ENCODE measurements around the gene SH3RF1. TPM values are rescaled to one million over a fixed set of nuclear protein-coding genes. Genes with fewer than 3 reads are reported as not detected.

The SH3RF1 gene
- 14.9 and 15.3 TPM in 2 replicates for total RNA-seq (2021)
- long read RNA-seq, full-length matches to known transcripts, result 12 of 55 reads
- long read RNA-seq, partial matches to known transcripts, result 32 of 55 reads
- long read RNA-seq, other reads (novel, unspliced or antisense), result 11 of 55 reads

DNA sequence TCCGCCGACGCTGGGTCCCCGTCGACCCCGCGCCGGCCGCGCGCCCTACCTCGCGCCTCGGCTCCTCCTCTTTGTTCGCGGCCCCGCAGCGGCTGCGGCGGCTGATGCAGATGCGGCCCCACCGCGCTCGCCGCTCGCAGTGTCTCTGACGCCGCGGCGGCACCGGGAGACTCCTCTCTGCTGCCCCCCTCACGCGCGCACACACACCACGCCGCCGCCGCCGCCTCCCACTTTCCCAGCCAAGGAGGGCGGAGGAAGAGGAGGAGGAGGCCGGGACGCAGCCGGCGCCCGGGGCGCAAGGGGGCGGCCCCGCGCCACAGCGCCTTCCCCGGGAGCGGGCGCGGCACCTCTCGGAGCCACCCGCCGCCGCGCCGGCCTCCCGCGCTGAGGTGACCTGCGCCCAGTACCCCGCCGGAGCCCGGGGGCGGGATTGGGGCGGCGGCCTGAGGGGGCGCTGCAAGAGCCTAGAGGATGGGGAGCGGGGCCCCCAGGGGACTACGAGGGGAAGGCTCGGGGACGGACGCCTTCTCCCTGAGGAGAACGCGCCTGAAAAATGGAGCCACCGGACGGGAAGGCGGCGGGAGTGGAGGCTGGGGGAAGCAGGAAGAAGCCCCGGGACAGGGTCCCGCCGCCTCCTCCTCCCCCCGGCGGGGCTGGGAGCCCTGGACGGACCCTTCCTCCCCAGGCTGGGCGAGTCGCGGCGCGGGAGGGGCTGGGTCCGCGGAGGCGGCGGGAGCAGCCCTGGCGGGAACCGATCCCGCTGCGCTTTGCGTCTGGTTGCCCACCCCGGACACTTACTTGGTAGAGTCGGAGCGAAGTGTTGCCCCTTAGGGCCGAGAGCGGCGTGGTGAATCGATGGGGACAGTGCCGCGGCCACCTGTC, at the start of gene SH3RF1:
Gene SH3RF1 (minus strand): TSS at position 147 of the 882 bp plus-strand sequence. CDS start 1,744 bp downstream, outside the sequence.
- H2BK5ac ChIP-seq (ENCODE audit: insufficient read length, low read length), result no peak within 1 kb of the TSS
- H4K8ac ChIP-seq (replicated peaks; ENCODE audit: insufficient read length, low read depth, low read length), result no peak within 1 kb of the TSS
- no peak within 1 kb of the TSS for H4K5ac ChIP-seq (ENCODE audit: insufficient read length, low read depth, low read length)
- no peak within 1 kb of the TSS; the same call in 1 of the 2 replicates for H2BK15ac ChIP-seq (ENCODE audit: low read depth, low read length)
- H3K27me3 Mint-ChIP-seq (ENCODE audit: low read depth), result peaks cover 7% of the 10 kb centered on the region; the same call in 1 of the 2 replicates
- no peak within 1 kb of the TSS for H3K56ac ChIP-seq (ENCODE audit: insufficient read length, low read depth, low read length)
- TF ChIP-seq, protein P1, sequence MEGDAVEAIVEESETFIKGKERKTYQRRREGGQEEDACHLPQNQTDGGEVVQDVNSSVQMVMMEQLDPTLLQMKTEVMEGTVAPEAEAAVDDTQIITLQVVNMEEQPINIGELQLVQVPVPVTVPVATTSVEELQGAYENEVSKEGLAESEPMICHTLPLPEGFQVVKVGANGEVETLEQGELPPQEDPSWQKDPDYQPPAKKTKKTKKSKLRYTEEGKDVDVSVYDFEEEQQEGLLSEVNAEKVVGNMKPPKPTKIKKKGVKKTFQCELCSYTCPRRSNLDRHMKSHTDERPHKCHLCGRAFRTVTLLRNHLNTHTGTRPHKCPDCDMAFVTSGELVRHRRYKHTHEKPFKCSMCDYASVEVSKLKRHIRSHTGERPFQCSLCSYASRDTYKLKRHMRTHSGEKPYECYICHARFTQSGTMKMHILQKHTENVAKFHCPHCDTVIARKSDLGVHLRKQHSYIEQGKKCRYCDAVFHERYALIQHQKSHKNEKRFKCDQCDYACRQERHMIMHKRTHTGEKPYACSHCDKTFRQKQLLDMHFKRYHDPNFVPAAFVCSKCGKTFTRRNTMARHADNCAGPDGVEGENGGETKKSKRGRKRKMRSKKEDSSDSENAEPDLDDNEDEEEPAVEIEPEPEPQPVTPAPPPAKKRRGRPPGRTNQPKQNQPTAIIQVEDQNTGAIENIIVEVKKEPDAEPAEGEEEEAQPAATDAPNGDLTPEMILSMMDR (conservative IDR thresholded peaks at IDR 0.05), result peak; percentile 59
- no peaks in the 10 kb centered on the region for H3K27me3 ChIP-seq (ENCODE audit: insufficient read depth, low read length)
- H3K9me3 Mint-ChIP-seq, result no peaks in the 10 kb centered on the region
- no peaks in the 10 kb centered on the region for H3K79me1 ChIP-seq (ENCODE audit: insufficient read depth, low read depth, low read length, poor library complexity, severe bottlenecking)
- no peak within 1 kb of the TSS for H3K23ac ChIP-seq (ENCODE audit: insufficient read length, low read depth, low read length)
- no peak within 1 kb of the TSS for H3K4ac ChIP-seq (ENCODE audit: low read depth, low read length)
- H3K4me3 Mint-ChIP-seq, result peak within 1 kb of the TSS; percentile 90 to 92
- H3K14ac ChIP-seq (ENCODE audit: insufficient read depth, low read length), result peak within 1 kb of the TSS; percentile 97
- H3K27ac ChIP-seq (ENCODE audit: insufficient read length, low read depth, low read length), result no peak within 1 kb of the TSS
- H2AK5ac ChIP-seq (ENCODE audit: insufficient read length, low read length), result no peak within 1 kb of the TSS
- H3K27ac Mint-ChIP-seq, result peak within 1 kb of the TSS in 1 of 3 experiments; percentile 49; a peak in 1 of 7 replicates
- H3K4me1 Mint-ChIP-seq, result peaks cover 32 to 46% of the 10 kb centered on the region in 2 experiments
- H2BK20ac ChIP-seq (ENCODE audit: low read depth, low read length, poor library complexity, severe bottlenecking), result no peak within 1 kb of the TSS
- peak within 1 kb of the TSS; percentile 70 for H2BK120ac ChIP-seq (ENCODE audit: low read depth, low read length, poor library complexity, severe bottlenecking)
- peaks cover 2% of the 10 kb centered on the region; the same call in 1 of the 2 replicates for H3K79me2 ChIP-seq (ENCODE audit: insufficient read depth, low read length)
- H3K18ac ChIP-seq (ENCODE audit: insufficient read length, low read depth, low read length), result peak within 1 kb of the TSS; percentile 84
- H3T11ph ChIP-seq (ENCODE audit: low read length), result no peak within 1 kb of the TSS
- DNase-seq, result peak; percentile 69
- no CpG with 5 or more reads among the region's 110 CpGs for WGBS (ENCODE audit: extremely low coverage, insufficient read length, low lambda C conversion rate)
- H2BK12ac ChIP-seq (ENCODE audit: insufficient read length, low read depth, low read length), result no peak within 1 kb of the TSS
- H3K4me1 ChIP-seq (ENCODE audit: insufficient read depth, low read length), result peaks cover 2% of the 10 kb centered on the region; the same call in 1 of the 2 replicates
- H3K9me3 ChIP-seq (ENCODE audit: control insufficient read depth, low read depth, low read length), result no peaks in the 10 kb centered on the region
- H4K91ac ChIP-seq (ENCODE audit: insufficient read length, low read depth, low read length), result no peak within 1 kb of the TSS
- no peak within 1 kb of the TSS for H2AFZ ChIP-seq (ENCODE audit: low read length)
- H3K4me2 ChIP-seq (ENCODE audit: insufficient read depth, insufficient read length, low read length), result peak within 1 kb of the TSS; percentile 72
- peaks cover 0 to 2% (median 1%) of the 10 kb centered on the region in 3 experiments; a peak in 3 of 7 replicates for H3K36me3 Mint-ChIP-seq (ENCODE audit: insufficient read depth in 1 of 3, low read depth in 3 of 3)
- peaks cover 16% of the 10 kb centered on the region for H3K23me2 ChIP-seq (ENCODE audit: insufficient read length, low read depth, low read length, poor library complexity, severe bottlenecking)
- peak within 1 kb of the TSS; percentile 92 for H3K9ac ChIP-seq (ENCODE audit: extremely low read depth, insufficient read length, low read length)
- H4K20me1 ChIP-seq (ENCODE audit: control insufficient read depth, insufficient read depth, insufficient read length), result no peaks in the 10 kb centered on the region

Measured in H9 (cell line).